ENCODE data around the gene ACVR1B.

The ACVR1B gene

DNA sequence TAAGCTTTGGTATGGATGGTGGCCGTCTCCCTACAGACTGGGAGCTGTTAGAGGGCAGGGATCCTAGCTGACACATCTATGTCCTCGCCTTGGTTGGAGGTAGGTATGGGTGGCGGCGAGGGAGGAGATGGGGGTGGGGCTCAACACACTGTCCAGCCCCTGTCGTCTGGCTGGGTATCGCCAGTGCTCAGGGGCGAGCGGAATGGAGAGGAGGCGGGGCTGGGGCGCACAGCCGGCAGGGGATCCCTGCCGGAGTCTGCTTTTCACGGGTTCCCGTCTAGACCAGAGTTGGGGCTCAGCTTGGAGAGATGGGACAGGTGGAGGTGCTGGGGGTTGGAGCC lies 71.3 kb downstream of the ACVR1B start:
- no peak for DNase-seq (ENCODE audit: low read depth)

- no peak for DNase-seq (ENCODE audit: low read depth)
These were observed 71.9 kb downstream of the ACVR1B start for GRCh38 chr12:52023182-52023975.

DNA sequence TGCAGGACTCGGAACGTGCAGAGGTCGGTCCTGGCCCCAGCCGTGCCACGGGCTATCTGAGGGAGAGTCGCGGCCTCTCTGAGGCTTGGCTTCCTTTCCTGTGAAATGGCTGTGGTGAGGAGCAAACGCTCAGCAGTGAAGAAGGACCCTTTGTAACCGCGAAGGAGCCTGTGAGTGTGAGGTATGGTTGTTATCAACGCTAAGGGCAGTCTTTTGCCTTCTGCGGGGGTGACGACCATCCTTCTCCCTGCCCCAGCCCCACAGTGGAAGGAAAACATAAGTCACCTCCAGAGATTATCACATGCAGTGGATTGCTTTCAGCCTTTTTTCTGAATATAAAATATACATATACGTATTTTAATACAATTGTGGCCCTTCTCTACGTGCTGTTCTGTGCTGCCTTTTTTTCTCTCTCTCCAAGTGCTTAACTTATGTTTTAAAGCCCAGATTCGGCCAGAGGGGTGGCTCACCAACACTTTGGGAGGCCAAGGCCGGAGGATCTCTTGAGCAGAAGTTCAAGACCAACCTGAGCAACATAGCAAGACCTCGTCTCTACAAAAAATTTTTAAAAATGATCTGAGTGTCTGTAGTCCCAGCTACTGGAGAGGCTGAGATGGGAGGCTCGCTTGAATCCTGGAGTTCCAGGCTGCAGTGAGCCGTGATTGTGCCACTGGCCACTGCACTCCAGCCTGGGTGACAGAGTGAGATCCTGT lies 72.6 kb downstream of the ACVR1B start:
- no peak for DNase-seq (ENCODE audit: low read depth)

DNA sequence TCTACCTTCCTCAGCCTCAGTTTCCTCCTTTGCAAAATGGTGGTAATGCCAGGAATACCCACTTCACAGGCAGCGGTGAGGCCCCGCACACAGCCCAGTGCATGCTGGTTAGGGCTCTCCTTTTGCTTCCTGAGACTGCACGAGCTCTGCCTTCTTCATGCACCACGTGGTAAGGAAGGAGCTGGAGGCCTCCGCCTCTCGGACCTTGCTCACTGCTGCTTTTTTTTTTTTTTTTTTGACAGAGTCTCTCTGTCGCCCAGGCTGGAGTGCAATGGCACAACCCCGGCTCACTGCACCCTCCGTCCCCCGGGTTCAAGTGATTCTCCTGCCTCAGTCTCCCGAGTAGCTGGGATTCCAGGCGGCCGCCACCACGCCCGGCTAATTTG lies 73.3 kb downstream of the ACVR1B start:
- DNase-seq (ENCODE audit: low read depth), result no peak

DNA sequence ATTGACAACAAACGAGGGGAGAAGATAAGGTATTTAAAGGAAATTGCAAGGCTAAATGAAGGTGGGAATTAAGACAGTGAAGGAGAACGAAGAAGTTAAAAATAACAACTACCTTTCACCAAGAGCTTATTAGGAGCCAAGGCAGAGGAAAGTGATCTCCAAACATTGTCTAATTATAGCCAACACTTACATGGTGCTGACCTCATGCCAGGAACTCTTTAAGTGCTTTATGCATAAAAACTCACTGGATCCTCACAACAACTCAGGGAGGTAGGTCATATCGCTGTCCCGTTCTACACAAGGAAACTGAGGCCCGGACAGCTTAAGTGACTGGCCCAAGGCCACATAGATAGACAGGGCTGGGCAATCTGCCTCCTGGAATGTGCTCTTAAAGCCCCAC lies 74.8 kb downstream of the ACVR1B start:
- DNase-seq (ENCODE audit: low read depth), result no peak

GRCh38 chr12:52027085-52027843 lies 75.8 kb downstream of the ACVR1B start:
- no peak for DNase-seq (ENCODE audit: low read depth)

DNA sequence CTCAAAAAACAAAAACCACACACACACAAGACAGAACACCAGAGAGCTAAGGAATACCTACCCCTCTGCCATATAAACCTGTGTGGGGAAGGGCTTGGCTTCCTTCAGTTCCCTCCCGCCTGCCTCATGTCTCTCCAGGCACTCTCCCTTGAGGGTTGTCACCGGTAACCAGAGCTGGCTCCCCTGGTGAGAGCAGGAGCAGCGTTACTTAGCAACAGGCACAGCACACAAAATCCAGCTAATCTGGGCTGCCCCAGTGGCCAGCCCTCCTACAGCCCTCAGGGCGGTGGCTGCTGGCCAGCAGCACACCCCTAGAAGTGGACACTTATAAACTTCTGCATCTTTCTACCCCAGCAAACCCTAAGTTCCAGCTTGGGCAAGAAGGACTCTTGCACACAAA lies 78.2 kb downstream of the ACVR1B start:
- DNase-seq (ENCODE audit: low read depth), result no peak

- no peak for DNase-seq (ENCODE audit: low read depth)
These were observed 80.9 kb downstream of the ACVR1B start for GRCh38 chr12:52032446-52032803.

DNA sequence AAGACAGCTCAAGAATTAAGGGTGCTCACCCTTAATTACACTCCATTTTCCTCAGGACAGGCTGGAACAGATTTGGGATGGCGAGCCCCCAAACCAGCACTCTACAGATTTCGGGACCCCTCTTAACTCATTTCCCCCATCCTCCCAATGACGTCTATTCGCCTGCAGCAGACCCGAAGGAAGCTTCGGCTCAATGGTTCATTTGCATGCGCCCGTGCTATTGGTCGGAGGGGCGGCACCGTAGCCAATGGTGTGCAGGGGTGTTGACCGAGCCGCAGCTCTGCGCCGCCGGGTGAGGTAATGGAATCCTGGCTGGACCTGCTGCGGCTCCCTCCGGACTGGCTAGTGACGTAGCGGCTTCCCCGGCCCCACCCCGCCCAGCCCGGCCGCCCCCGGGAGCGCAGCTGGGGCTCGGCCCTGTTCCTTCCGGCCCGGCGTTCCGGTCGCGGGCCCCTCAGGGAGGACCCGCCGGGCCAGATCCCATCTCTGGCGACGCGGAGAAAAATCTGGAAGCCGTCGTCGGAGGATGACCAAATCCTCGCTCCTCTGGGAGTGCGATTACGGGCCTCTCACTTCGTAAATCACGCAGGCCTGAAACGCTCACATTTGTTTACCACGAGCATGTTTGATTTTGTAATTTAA lies 81.4 kb downstream of the ACVR1B start:
- peak; percentile 65 for DNase-seq (ENCODE audit: low read depth)

GRCh38 chr12:52033446-52034140 lies 82.1 kb downstream of the ACVR1B start:
- DNase-seq (ENCODE audit: low read depth), result no peak

GRCh38 chr12:52035190-52035589 lies 83.7 kb downstream of the ACVR1B start:
- no peak for DNase-seq (ENCODE audit: low read depth)

- no peak for DNase-seq (ENCODE audit: low read depth)
These were observed 84.4 kb downstream of the ACVR1B start for GRCh38 chr12:52035926-52036325.

GRCh38 chr12:52036587-52037171 lies 85.2 kb downstream of the ACVR1B start:
- DNase-seq (ENCODE audit: low read depth), result no peak

DNA sequence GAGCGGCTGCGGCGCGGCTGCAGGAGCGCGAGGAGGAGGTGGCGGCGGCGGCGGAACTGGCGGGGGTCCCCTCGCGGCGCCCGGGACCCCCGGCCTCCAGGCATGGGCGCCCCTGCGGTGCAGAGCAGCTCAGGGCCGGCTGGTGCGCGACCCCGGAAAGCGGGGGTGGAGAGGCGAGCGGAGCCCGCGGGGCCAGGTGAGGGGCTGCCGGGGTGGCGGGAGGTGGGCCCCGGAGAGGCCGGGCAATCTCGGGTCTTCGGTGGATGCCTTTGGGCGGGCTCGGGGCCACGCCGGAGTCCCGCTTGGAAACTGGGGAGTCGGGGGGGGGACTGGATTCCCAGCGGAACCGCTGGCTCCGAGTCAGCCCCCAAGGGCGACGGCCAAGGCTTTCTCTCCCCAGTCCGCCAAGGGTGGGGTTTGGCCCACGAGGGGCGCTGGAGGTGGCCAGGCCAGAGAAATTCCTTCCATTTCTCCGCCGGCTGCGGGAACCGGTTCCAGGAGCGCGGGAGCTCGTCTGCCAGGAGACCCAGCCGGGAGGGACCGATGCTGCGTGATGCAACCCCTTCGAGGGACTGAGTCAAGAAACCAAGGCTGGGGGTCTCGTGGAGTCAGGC lies 85.9 kb downstream of the ACVR1B start:
- DNase-seq (ENCODE audit: low read depth), result no peak

DNA sequence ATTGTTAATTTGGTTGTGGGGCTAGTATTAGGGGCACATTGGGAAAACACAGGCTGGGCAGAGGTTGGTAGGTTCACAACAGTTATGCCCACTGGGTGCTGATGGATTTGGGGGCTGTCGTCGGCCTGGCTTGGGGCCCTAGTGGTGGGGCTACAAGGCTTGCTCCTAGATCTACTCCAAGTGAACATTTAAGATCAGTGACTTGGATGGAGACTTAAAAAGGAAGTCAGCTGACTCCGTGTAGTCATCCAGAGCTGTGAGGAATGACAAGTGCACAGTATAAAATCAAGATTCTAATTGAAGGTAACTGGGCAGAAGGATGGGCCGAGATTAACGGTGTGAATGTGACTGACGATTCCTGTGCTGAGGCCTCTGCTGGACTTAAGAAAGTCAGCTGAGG lies 86.9 kb downstream of the ACVR1B start:
- DNase-seq (ENCODE audit: low read depth), result no peak

DNA sequence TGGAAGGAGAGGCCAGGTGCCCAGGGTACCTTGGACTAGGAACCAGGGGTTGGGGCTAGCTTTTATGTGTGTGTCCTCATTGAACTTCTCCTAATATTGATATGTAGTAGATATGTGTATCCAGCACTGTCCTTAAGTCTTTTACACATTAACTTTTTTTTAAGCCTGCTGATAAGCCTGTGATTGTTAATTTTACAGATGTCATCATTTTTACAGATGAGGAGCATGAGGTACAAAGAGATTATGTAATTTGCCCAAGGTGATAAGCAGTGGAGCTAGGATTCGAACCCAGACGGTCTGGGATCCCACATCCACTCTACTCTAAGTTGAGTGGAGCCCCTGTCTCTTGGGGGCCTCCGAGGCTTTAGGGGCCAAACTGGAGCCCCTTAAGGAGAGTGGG lies 89.5 kb downstream of the ACVR1B start:
- no peak for DNase-seq (ENCODE audit: low read depth)

DNA sequence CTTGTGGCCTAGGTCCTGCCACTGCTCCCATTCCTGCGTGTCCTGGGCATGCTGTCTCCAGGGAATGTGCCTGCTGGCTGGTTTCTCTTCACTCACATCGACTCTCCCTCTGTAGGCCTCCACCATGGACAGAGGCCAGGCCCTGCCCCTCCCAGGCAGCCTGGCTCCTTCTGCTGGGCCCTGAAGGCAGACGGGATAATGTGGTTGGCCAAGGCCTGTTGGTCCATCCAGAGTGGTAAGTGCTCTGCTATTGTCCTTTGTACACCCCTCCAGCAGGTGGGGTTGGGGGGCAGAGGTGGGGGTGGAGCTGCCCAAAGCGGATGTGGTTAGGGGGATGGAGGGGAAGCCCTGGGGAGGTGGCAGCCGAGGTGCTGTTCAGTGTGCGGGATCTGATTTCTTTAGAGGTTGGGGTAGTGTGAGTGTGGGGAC lies 90.2 kb downstream of the ACVR1B start:
- no peak for DNase-seq (ENCODE audit: low read depth)

GRCh38 chr12:52042706-52043385 lies 91.3 kb downstream of the ACVR1B start:
- DNase-seq (ENCODE audit: low read depth), result no peak

- no peak for DNase-seq (ENCODE audit: low read depth)
These were observed 92.1 kb downstream of the ACVR1B start for GRCh38 chr12:52043386-52044212.

Data from HS-5 (cell line).